HEK293 (cell line): Measurements from ENCODE around the gene C11orf98.

Source experiments
- EGR2 ChIP-seq: fragments of 450-650 bp; formaldehyde crosslinking; IDR thresholded peaks from 2 replicates; pipeline ENCODE4 v1.5.1; 2016; ENCODE audit warnings: low read depth, missing biosample characterization, missing genetic modification characterization
- ELK4 ChIP-seq: IDR thresholded peaks from 2 replicates; pipeline ENCODE4 v1.6.1; 2011; ENCODE audit warnings: mild to moderate bottlenecking, low read depth, low read length, borderline replicate concordance
- HIC1 ChIP-seq: fragments of 450-650 bp; formaldehyde crosslinking; IDR thresholded peaks from 2 replicates; pipeline ENCODE4 v1.5.1; 2016; ENCODE audit warnings: missing biosample characterization, missing genetic modification characterization
- KLF1 ChIP-seq: fragments of 450-650 bp; formaldehyde crosslinking; IDR thresholded peaks from 2 replicates; pipeline ENCODE4 v1.5.1; 2016; ENCODE audit warnings: missing biosample characterization, missing genetic modification characterization
- KLF10 ChIP-seq: fragments of 450-650 bp; IDR thresholded peaks from 2 replicates; pipeline ENCODE4 v1.5.1; 2018; ENCODE audit warnings: missing biosample characterization, mild to moderate bottlenecking, missing genetic modification characterization
- KLF17 ChIP-seq: fragments of 450-650 bp; formaldehyde crosslinking; IDR thresholded peaks from 2 replicates; pipeline ENCODE4 v1.5.1; 2016; ENCODE audit warnings: missing biosample characterization, missing genetic modification characterization
- MEIS1 ChIP-seq: sonication (generic); formaldehyde crosslinking; IDR thresholded peaks from 2 replicates; pipeline ENCODE4 v1.8.1; 2022; ENCODE audit warnings: missing genetic modification reagents, mild to moderate bottlenecking, borderline replicate concordance
- PRDM10 ChIP-seq: fragments of 450-650 bp; formaldehyde crosslinking; IDR thresholded peaks from 2 replicates; pipeline ENCODE4 v1.5.1; 2016; ENCODE audit warnings: missing biosample characterization, missing genetic modification characterization
- YY1 ChIP-seq: fragments of 450-650 bp; formaldehyde crosslinking; IDR thresholded peaks from 2 replicates; pipeline ENCODE4 v1.5.1; 2018; ENCODE audit warnings: missing biosample characterization, missing genetic modification characterization
- ZBTB17 ChIP-seq: fragments of 450-650 bp; formaldehyde crosslinking; IDR thresholded peaks from 2 replicates; pipeline ENCODE4 v1.5.1; 2016; ENCODE audit warnings: missing biosample characterization, missing genetic modification characterization
- ZBTB26 ChIP-seq: fragments of 450-650 bp; formaldehyde crosslinking; optimal IDR thresholded peaks from 2 replicates; pipeline ENCODE3; 2016; ENCODE audit warnings: missing biosample characterization, mild to moderate bottlenecking, missing genetic modification characterization
- ZBTB7A ChIP-seq: fragments of 450-650 bp; formaldehyde crosslinking; IDR thresholded peaks from 2 replicates; pipeline ENCODE4 v1.5.1; 2016; ENCODE audit warnings: low read depth, missing biosample characterization, missing genetic modification characterization
- ZEB2 ChIP-seq: fragments of 450-650 bp; formaldehyde crosslinking; IDR thresholded peaks from 2 replicates; pipeline ENCODE4 v1.5.1; 2016; ENCODE audit warnings: missing biosample characterization, missing genetic modification characterization
- ZFP37 ChIP-seq: fragments of 450-650 bp; formaldehyde crosslinking; IDR thresholded peaks from 2 replicates; pipeline ENCODE4 v1.5.1; 2016; ENCODE audit warnings: missing biosample characterization, missing genetic modification characterization
- ZNF114 ChIP-seq: fragments of 450-650 bp; formaldehyde crosslinking; IDR thresholded peaks from 2 replicates; pipeline ENCODE4 v1.5.0; 2017; ENCODE audit warnings: missing biosample characterization, missing genetic modification characterization
- ZNF214 ChIP-seq: fragments of 450-650 bp; formaldehyde crosslinking; IDR thresholded peaks from 2 replicates; pipeline ENCODE4 v1.5.1; 2017; ENCODE audit warnings: missing biosample characterization, mild to moderate bottlenecking, missing genetic modification characterization, borderline replicate concordance
- ZNF292 ChIP-seq: fragments of 450-650 bp; formaldehyde crosslinking; IDR thresholded peaks from 2 replicates; pipeline ENCODE4 v1.5.1; 2016; ENCODE audit warnings: low read depth, missing biosample characterization, missing genetic modification characterization, borderline replicate concordance
- ZNF335 ChIP-seq: fragments of 450-650 bp; formaldehyde crosslinking; conservative IDR thresholded peaks from 2 replicates; pipeline ENCODE4 v1.5.1; 2016; ENCODE audit warnings: missing biosample characterization, missing genetic modification characterization
- ZNF423 ChIP-seq: fragments of 450-650 bp; formaldehyde crosslinking; IDR thresholded peaks from 2 replicates; pipeline ENCODE4 v1.5.1; 2016; ENCODE audit warnings: missing biosample characterization, missing genetic modification characterization
- ZNF580 ChIP-seq: fragments of 450-650 bp; formaldehyde crosslinking; IDR thresholded peaks from 2 replicates; pipeline ENCODE4 v1.5.1; 2016; ENCODE audit warnings: missing biosample characterization, missing genetic modification characterization
- ZNF639 ChIP-seq: fragments of 450-650 bp; formaldehyde crosslinking; IDR thresholded peaks from 2 replicates; pipeline ENCODE4 v1.5.1; 2016; ENCODE audit warnings: missing biosample characterization, missing genetic modification characterization
- ZNF660 ChIP-seq: fragments of 450-650 bp; IDR thresholded peaks from 2 replicates; pipeline ENCODE4 v1.5.1; 2018; ENCODE audit warnings: missing biosample characterization, mild to moderate bottlenecking, missing genetic modification characterization
- ZNF747 ChIP-seq: fragments of 450-650 bp; formaldehyde crosslinking; IDR thresholded peaks from 2 replicates; pipeline ENCODE4 v1.5.1; 2016; ENCODE audit warnings: missing biosample characterization, missing genetic modification characterization
- ZSCAN16 ChIP-seq: fragments of 450-650 bp; formaldehyde crosslinking; IDR thresholded peaks from 2 replicates; pipeline ENCODE4 v1.5.1; 2016; ENCODE audit warnings: missing biosample characterization, missing genetic modification characterization
- ZSCAN30 ChIP-seq: fragments of 450-650 bp; IDR thresholded peaks from 2 replicates; pipeline ENCODE4 v1.5.1; 2018; ENCODE audit warnings: missing biosample characterization, mild to moderate bottlenecking, missing genetic modification characterization, moderate library complexity

C11orf98 gene

GRCh38 chr11:62621567-62622470 is 43.2 kb downstream of the C11orf98 start, which contains the start of gene B3GAT3 (continued):
- no peak; the same call in 1 of the 2 replicates for TF ChIP-seq ZFP37 (tag by site-specific recombination)
- TF ChIP-seq KLF1 (tag by site-specific recombination) = peak; percentile 76
- TF ChIP-seq PRDM10 = peak; percentile 32; the same call in 1 of the 2 replicates
- TF ChIP-seq KLF10 (tag by site-specific recombination) = peak; percentile 92
- no peak for TF ChIP-seq ZNF639 (tag by site-specific recombination)
- no peak for TF ChIP-seq ZNF114 (tag by site-specific recombination)
- TF ChIP-seq ZBTB17 (tag by site-specific recombination) = peak; percentile 67
- peak; percentile 49 for TF ChIP-seq ZNF335 (tag by site-specific recombination)
- no peak for TF ChIP-seq ZNF423 (tag by site-specific recombination)
- no peak for TF ChIP-seq ZNF747 (tag by site-specific recombination)
- TF ChIP-seq ZSCAN16 = no peak
- TF ChIP-seq EGR2 (tag by site-specific recombination) = peak; percentile 38; the same call in 1 of the 2 replicates
- no peak for TF ChIP-seq MEIS1 (CRISPR knock-in tag)
- TF ChIP-seq ZNF214 = no peak
- TF ChIP-seq ZSCAN30 = peak; percentile 7; the same call in 1 of the 2 replicates
- 0 out of 2 replicates have a peak, but pooled peaks have one; percentile 43 for TF ChIP-seq KLF17
- peak; percentile 64; the same call in 1 of the 2 replicates for TF ChIP-seq YY1 (tag by site-specific recombination)
- no peak for TF ChIP-seq ZNF292 (tag by site-specific recombination)
- TF ChIP-seq ZEB2 = peak; percentile 96
- peak; percentile 87 for TF ChIP-seq ZBTB26
- peak; percentile 98 for TF ChIP-seq ZNF580 (tag by site-specific recombination)
- peak; percentile 53; the same call in 1 of the 2 replicates for TF ChIP-seq ELK4
- peak; percentile 39; the same call in 1 of the 2 replicates for TF ChIP-seq ZBTB7A (tag by site-specific recombination)
- TF ChIP-seq ZNF660 = peak; percentile 34; the same call in 1 of the 2 replicates
- peak; percentile 98 for TF ChIP-seq HIC1
